Fibroblast of lung (primary cell): Measurements from ENCODE around the gene RPP30. TPM values are rescaled to one million over a fixed set of nuclear protein-coding genes. Genes with fewer than 3 reads are reported as not detected.

ENCODE experiments used
- DNase-seq, 2 donors: peaks; one replicate each; pipeline versions ENCODE4 v3.0.0 to v3.0.0-alpha.2; 2010; ENCODE audit warnings: low read depth in 2 of 2
- H2AFZ ChIP-seq: 2 replicates; pipeline ENCODE4 v1.5.1; 2012; ENCODE audit warnings: low read length, control low read depth, inconsistent platforms
- H3K27ac ChIP-seq: 2 replicates; pipeline ENCODE4 v1.5.1; 2011; ENCODE audit warnings: low read length, control low read depth; ENCODE audit not compliant: insufficient read depth
- H3K27me3 ChIP-seq: 2 replicates; pipeline ENCODE4 v1.5.1; 2011; ENCODE audit warnings: mild to moderate bottlenecking, low read length; ENCODE audit not compliant: control insufficient read depth, insufficient read depth
- H3K36me3 ChIP-seq: 2 replicates; pipeline ENCODE4 v1.5.1; 2011; ENCODE audit warnings: low read length; ENCODE audit not compliant: control insufficient read depth, insufficient read depth
- H3K4me1 ChIP-seq: 2 replicates; pipeline ENCODE4 v1.5.1; 2011; ENCODE audit warnings: low read length; ENCODE audit not compliant: control insufficient read depth, insufficient read depth; ENCODE audit errors: extremely low read depth
- H3K4me2 ChIP-seq: 2 replicates; pipeline ENCODE4 v1.5.1; 2011; ENCODE audit warnings: low read length, control low read depth; ENCODE audit not compliant: insufficient read depth; ENCODE audit errors: extremely low read depth
- H3K4me3 ChIP-seq, 4 experiments: fragments of 200-600 bp in 1 of 4; sonication (generic) in 1 of 4; replicated peaks in 1 of 4; 2 replicates each; pipeline ENCODE4 v1.5.1; 2011 to 2016; ENCODE audit warnings: low read length in 4 of 4, low read depth in 3 of 4, mild to moderate bottlenecking in 3 of 4, control low read depth in 2 of 4, inconsistent platforms in 1 of 4, mixed read lengths in 1 of 4; ENCODE audit not compliant: insufficient read depth in 1 of 4; ENCODE audit errors: control extremely low read depth in 1 of 4
- H3K79me2 ChIP-seq: 2 replicates; pipeline ENCODE4 v1.5.1; 2012; ENCODE audit warnings: mild to moderate bottlenecking, low read length, inconsistent platforms; ENCODE audit not compliant: control insufficient read depth, insufficient read depth
- H3K9ac ChIP-seq: 2 replicates; pipeline ENCODE4 v1.5.1; 2011; ENCODE audit warnings: mild to moderate bottlenecking, low read length, control low read depth; ENCODE audit not compliant: insufficient read depth
- H3K9me3 ChIP-seq: 2 replicates; pipeline ENCODE4 v1.5.1; 2012; ENCODE audit warnings: low read depth, low read length; ENCODE audit not compliant: control insufficient read depth, insufficient read depth
- H4K20me1 ChIP-seq: 2 replicates; pipeline ENCODE4 v1.5.1; 2011; ENCODE audit warnings: low read length; ENCODE audit not compliant: control insufficient read depth, insufficient read depth; ENCODE audit errors: extremely low read depth
- CTCF ChIP-seq, 2 donors: IDR thresholded peaks in 1 of 2; conservative IDR thresholded peaks in 1 of 2; 1 replicate in 1 of 2; 2 replicates in 1 of 2; pipeline ENCODE4 v1.5.1; 2011 to 2012; ENCODE audit warnings: low read length in 2 of 2, control low read depth in 1 of 2, inconsistent platforms in 1 of 2, low read depth in 1 of 2, mild to moderate bottlenecking in 1 of 2
- EZH2 ChIP-seq: IDR thresholded peaks from 2 replicates; pipeline ENCODE4 v1.5.1; 2012; ENCODE audit warnings: low read length, control low read depth, mild to moderate bottlenecking; ENCODE audit errors: missing control alignments
- polyA plus RNA-seq, 2 donors: library from polyadenylated mRNA; depleted of rRNA in 1 of 2; stranded (reverse) in 1 of 2; unstranded in 1 of 2; fragments of >200 nt; gene quantifications; 2 replicates each; pipeline ENCODE4 v1.2.1, GENCODE V29; 2011 to 2012; ENCODE audit warnings: missing spikeins in 1 of 2
- total RNA-seq: library from RNA; depleted of rRNA; stranded (reverse); fragments of >200 nt; gene quantifications from 2 replicates; pipeline ENCODE4 v1.2.1, GENCODE V29; 2014

The RPP30 gene
- total and polyA plus RNA-seq, 2 donors (not counting 1 experiment from before 2014, with no cell fraction given), result 32.2 to 38.6 TPM

- H2AFZ ChIP-seq, result no peak overlapping the region
- no peaks in the 10 kb centered on the region for H3K79me2 ChIP-seq
- H3K27ac ChIP-seq, result no peak overlapping the region
- H4K20me1 ChIP-seq, result no peaks in the 10 kb centered on the region
- H3K4me1 ChIP-seq, result peaks cover 13% of the 10 kb centered on the region
- no peak for TF ChIP-seq EZH2
- TF ChIP-seq CTCF (conservative IDR thresholded peaks at IDR 0.05 in 1 of 2, IDR thresholded peaks at IDR 0.05 in 1 of 2; ENCODE audit: low read depth in 1 of 2, low read length in 2 of 2), result no peak
- H3K4me2 ChIP-seq, result no peak overlapping the region
- no peaks in the 10 kb centered on the region for H3K36me3 ChIP-seq
- no peaks in the 10 kb centered on the region for H3K9me3 ChIP-seq
- no peak overlapping the region for H3K4me3 ChIP-seq
- no peak overlapping the region for H3K9ac ChIP-seq
- H3K27me3 ChIP-seq, result no peaks in the 10 kb centered on the region
- no peak for DNase-seq
Observed at GRCh38 chr10:90925079-90926029, 53.6 kb downstream of the RPP30 start.

- no peaks in the 10 kb centered on the region for H3K36me3 ChIP-seq
- no peak for TF ChIP-seq EZH2
- H3K4me1 ChIP-seq, result peaks cover 18% of the 10 kb centered on the region
Observed at GRCh38 chr10:90927293-90927692, 55.5 kb downstream of the RPP30 start.

GRCh38 chr10:90929179-90929578 is 57.4 kb downstream of the RPP30 start:
- H3K36me3 ChIP-seq, result no peaks in the 10 kb centered on the region
- H3K4me3 ChIP-seq, result no peak overlapping the region
- H3K79me2 ChIP-seq, result no peaks in the 10 kb centered on the region
- no peak overlapping the region for H3K9ac ChIP-seq
- H3K4me2 ChIP-seq, result no peak overlapping the region
- H3K9me3 ChIP-seq, result no peaks in the 10 kb centered on the region
- no peaks in the 10 kb centered on the region for H3K27me3 ChIP-seq
- H3K27ac ChIP-seq, result no peak overlapping the region
- no peaks in the 10 kb centered on the region for H4K20me1 ChIP-seq
- H2AFZ ChIP-seq, result no peak overlapping the region
- peaks cover 18% of the 10 kb centered on the region for H3K4me1 ChIP-seq
- TF ChIP-seq CTCF (conservative IDR thresholded peaks at IDR 0.05 in 1 of 2, IDR thresholded peaks at IDR 0.05 in 1 of 2; ENCODE audit: low read depth in 1 of 2, low read length in 2 of 2) (no peak), EZH2 (no peak)
- DNase-seq, result no peak

More at GRCh38 chr10:90927293-90927692, 55.5 kb downstream of the RPP30 start:
- Histone ChIP-seq H3K9me3 (no peaks in the 10 kb centered on the region), H3K4me2 (no peak overlapping the region), H2AFZ (no peak overlapping the region), H3K27ac (no peak overlapping the region), H3K4me3 (no peak overlapping the region), H3K79me2 (no peaks in the 10 kb centered on the region), H3K9ac (no peak overlapping the region), H3K27me3 (no peaks in the 10 kb centered on the region), H4K20me1 (no peaks in the 10 kb centered on the region)
- no peak for DNase-seq
